ENCODE data around the gene CYP4F22. TPM values are rescaled to one million over a fixed set of nuclear protein-coding genes. Genes with fewer than 3 reads are reported as not detected.

Gene CYP4F22
- total RNA-seq, 1 donor from 2014 or later = not detected

GRCh38 chr19:15564534-15565168 lies 56.3 kb downstream of the CYP4F22 start:
- no peak for DNase-seq (ENCODE audit: low spot score)
- Mint-ChIP-seq H3K27ac (ENCODE audit: unreplicated experiment) (no peak overlapping the region), H3K36me3 (ENCODE audit: low read depth, unreplicated experiment) (peaks cover 12% of the 10 kb centered on the region), H3K4me1 (ENCODE audit: unreplicated experiment) (no peaks in the 10 kb centered on the region), H3K4me3 (ENCODE audit: unreplicated experiment) (no peak overlapping the region), H3K27me3 (ENCODE audit: unreplicated experiment) (peaks cover 12% of the 10 kb centered on the region), H3K9me3 (ENCODE audit: unreplicated experiment) (peaks cover 42% of the 10 kb centered on the region)
- TF ChIP-seq, protein P1, sequence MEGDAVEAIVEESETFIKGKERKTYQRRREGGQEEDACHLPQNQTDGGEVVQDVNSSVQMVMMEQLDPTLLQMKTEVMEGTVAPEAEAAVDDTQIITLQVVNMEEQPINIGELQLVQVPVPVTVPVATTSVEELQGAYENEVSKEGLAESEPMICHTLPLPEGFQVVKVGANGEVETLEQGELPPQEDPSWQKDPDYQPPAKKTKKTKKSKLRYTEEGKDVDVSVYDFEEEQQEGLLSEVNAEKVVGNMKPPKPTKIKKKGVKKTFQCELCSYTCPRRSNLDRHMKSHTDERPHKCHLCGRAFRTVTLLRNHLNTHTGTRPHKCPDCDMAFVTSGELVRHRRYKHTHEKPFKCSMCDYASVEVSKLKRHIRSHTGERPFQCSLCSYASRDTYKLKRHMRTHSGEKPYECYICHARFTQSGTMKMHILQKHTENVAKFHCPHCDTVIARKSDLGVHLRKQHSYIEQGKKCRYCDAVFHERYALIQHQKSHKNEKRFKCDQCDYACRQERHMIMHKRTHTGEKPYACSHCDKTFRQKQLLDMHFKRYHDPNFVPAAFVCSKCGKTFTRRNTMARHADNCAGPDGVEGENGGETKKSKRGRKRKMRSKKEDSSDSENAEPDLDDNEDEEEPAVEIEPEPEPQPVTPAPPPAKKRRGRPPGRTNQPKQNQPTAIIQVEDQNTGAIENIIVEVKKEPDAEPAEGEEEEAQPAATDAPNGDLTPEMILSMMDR (IDR thresholded peaks at IDR 0.05; ENCODE audit: unreplicated experiment) = no peak

DNA sequence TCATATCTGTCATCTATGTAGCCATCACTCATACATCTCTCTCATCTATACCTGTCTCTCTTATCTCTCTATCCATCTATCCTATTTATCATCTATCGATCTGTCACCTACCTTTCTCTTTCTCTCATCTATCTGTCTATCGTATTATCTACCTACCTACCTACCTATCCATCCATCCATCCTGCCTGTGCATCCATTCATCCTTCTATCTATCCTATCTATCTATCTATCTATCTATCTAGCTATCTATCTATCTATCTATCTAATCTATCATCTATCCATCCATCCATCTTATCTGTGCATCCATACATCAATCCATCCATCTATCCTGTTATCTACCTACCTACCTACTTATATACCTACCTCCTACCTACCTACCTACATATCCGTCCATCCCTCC lies 62.1 kb downstream of the CYP4F22 start:
- H3K4me1 Mint-ChIP-seq (ENCODE audit: unreplicated experiment) = no peaks in the 10 kb centered on the region
- TF ChIP-seq, protein P1 (IDR thresholded peaks at IDR 0.05; ENCODE audit: unreplicated experiment) = no peak
- peaks cover 58% of the 10 kb centered on the region for H3K9me3 Mint-ChIP-seq (ENCODE audit: unreplicated experiment)
- peaks cover 23% of the 10 kb centered on the region for H3K36me3 Mint-ChIP-seq (ENCODE audit: low read depth, unreplicated experiment)
- peaks cover 8% of the 10 kb centered on the region for H3K27me3 Mint-ChIP-seq (ENCODE audit: unreplicated experiment)
- peak overlapping the region; percentile 27 for H3K4me3 Mint-ChIP-seq (ENCODE audit: unreplicated experiment)
- no peak overlapping the region for H3K27ac Mint-ChIP-seq (ENCODE audit: unreplicated experiment)
- no peak for DNase-seq (ENCODE audit: low spot score)

DNA sequence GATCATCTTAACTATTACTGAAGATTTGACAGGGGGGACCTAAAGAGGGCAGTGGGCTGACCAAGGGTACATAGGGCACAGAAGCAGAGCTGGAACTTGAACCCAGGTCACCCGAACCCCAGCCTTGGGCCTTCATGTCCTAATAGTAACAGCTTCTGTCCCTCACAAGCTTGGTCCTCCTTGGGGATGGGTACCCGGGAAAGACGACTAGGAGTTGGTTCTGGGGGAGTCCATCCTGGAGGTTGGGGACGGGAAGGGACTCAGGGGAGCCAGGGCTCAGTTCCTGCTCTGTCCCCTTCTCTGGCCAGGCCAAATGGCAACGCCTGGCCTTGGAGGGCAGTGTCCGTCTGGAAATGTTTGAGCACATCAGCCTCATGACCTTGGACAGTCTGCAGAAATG lies 67.1 kb downstream of the CYP4F22 start:
- Mint-ChIP-seq H3K4me1 (ENCODE audit: unreplicated experiment) (no peaks in the 10 kb centered on the region), H3K9me3 (ENCODE audit: unreplicated experiment) (peaks cover 33% of the 10 kb centered on the region), H3K36me3 (ENCODE audit: low read depth, unreplicated experiment) (peaks cover 33% of the 10 kb centered on the region), H3K4me3 (ENCODE audit: unreplicated experiment) (no peak overlapping the region), H3K27me3 (ENCODE audit: unreplicated experiment) (peaks cover 5% of the 10 kb centered on the region), H3K27ac (ENCODE audit: unreplicated experiment) (no peak overlapping the region)
- no peak for DNase-seq (ENCODE audit: low spot score)
- TF ChIP-seq, protein P1 (IDR thresholded peaks at IDR 0.05; ENCODE audit: unreplicated experiment) = no peak

DNA sequence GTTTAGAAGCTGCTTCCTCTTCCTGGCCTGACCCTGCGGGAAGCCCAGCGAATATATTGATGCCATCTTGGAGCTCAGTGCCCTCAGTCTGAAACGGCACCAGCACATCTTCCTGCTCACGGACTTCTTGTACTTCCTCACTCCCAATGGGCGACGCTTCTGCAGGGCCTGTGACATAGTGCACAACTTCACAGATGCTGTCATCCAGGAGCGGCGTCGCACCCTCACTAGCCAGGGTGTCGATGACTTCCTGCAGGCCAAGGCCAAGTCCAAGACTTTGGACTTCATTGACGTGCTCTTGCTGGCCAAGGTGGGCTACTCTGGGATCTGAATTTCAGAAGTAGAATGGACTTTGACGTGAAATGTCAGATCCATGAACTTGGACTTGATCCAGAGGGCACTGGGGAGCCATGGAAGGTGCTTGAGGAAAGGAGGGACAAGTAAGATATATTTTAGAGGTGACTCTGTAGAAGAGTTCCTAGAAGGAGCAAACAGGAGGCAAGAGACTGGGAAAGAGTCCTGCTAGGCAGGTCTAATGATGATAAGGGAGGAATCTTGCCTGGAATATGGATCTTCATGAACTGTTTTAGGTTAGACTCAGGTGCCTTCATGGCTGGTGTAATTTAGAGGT lies 68.3 kb downstream of the CYP4F22 start:
- H3K4me1 Mint-ChIP-seq (ENCODE audit: unreplicated experiment) = no peaks in the 10 kb centered on the region
- H3K9me3 Mint-ChIP-seq (ENCODE audit: unreplicated experiment) = peaks cover 24% of the 10 kb centered on the region
- H3K27ac Mint-ChIP-seq (ENCODE audit: unreplicated experiment) = no peak overlapping the region
- no peak overlapping the region for H3K4me3 Mint-ChIP-seq (ENCODE audit: unreplicated experiment)
- peaks cover 23% of the 10 kb centered on the region for H3K36me3 Mint-ChIP-seq (ENCODE audit: low read depth, unreplicated experiment)
- no peak for DNase-seq (ENCODE audit: low spot score)
- peaks cover 4% of the 10 kb centered on the region for H3K27me3 Mint-ChIP-seq (ENCODE audit: unreplicated experiment)
- TF ChIP-seq, protein P1 (IDR thresholded peaks at IDR 0.05; ENCODE audit: unreplicated experiment) = no peak

GRCh38 chr19:15577184-15577771 lies 69.0 kb downstream of the CYP4F22 start:
- TF ChIP-seq, protein P1 (IDR thresholded peaks at IDR 0.05; ENCODE audit: unreplicated experiment) = no peak
- peak overlapping the region; percentile 31 for H3K4me3 Mint-ChIP-seq (ENCODE audit: unreplicated experiment)
- no peak for DNase-seq (ENCODE audit: low spot score)
- peaks cover 23% of the 10 kb centered on the region for H3K36me3 Mint-ChIP-seq (ENCODE audit: low read depth, unreplicated experiment)
- H3K4me1 Mint-ChIP-seq (ENCODE audit: unreplicated experiment) = no peaks in the 10 kb centered on the region
- no peak overlapping the region for H3K27ac Mint-ChIP-seq (ENCODE audit: unreplicated experiment)
- H3K9me3 Mint-ChIP-seq (ENCODE audit: unreplicated experiment) = peaks cover 24% of the 10 kb centered on the region
- peaks cover 4% of the 10 kb centered on the region for H3K27me3 Mint-ChIP-seq (ENCODE audit: unreplicated experiment)

Data from endothelial cell (in vitro differentiated cells).